NCI-H2171 treated with DMSO at 0.1 percent for 48 hours (cell line): ENCODE measurements around the gene KLK15.
"Not testable (repeated sequence)": the region's sequence is repeated elsewhere in the genome, so short reads cannot be mapped to it uniquely, and the experiment has no call there.

Experiments used
- DNase-seq: peaks from one replicate; lab custom pipeline; 2025; lab: John Stamatoyannopoulos, UW

The KLK15 gene

DNA sequence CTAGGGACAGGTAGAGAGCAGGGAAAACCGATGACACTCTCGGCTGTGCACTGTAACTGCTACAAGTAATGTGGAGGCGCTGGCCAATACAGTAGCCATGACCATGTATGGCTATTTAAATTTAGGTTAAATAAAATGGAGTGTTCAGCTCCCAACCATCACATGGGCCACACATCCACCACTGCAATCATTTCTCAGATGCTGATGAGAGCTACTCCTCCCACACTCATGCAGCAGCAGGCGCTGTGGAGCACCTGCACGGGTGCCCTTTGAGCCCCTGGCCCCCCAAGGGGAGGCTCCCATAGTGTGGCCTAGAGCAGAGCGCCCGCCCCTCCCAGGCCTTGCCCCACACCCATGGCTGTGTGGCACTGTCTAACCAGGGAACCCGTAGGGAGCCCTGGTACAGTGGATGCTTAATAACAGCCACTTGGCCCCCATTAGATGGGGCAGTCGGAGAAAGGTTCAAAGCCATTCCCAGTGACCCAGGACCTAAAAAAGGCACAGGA, 37.2 kb downstream of the KLK15 start:
- DNase-seq = peak; percentile 35

GRCh38 chr19:50795664-50796073, 37.7 kb downstream of the KLK15 start:
- peak; percentile 35 for DNase-seq

DNA sequence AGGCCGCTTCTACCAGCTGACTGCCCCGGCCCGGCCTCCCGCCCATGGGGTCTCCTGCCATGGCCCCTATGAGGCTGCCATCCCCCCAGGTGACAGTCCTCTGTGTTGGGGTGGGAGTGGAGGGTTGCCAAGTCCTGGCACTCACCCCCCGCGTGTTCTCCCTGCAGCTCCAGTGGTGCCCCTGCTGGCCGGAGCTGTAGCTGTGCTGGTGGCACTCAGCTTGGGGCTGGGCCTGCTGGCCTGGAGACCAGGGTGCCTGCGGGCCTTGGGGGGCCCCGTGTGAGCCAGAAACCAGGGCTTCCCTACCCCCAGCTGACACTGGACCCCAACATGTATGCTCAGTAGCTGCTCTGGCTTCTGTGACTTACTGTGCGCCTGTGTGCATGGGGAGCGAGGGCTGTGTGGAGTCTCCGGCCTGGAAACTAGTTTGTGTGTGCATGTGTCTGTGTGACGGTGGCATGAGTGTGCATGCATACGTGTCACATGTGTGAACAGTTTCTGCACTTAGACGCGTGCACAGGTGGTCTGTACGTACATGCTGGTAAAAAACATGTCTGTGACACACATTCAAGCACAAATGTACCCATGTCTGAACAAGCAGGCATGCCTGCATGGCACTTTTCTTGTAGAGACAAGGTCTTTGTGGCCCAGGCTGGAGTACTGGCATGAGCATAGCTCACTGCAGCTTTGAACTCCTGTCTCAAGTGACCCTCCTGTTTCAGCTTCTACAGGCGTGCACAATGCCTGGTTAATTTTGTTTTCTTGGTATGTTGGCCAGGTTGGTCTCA, 38.3 kb downstream of the KLK15 start:
- peak; percentile 68 for DNase-seq

DNA sequence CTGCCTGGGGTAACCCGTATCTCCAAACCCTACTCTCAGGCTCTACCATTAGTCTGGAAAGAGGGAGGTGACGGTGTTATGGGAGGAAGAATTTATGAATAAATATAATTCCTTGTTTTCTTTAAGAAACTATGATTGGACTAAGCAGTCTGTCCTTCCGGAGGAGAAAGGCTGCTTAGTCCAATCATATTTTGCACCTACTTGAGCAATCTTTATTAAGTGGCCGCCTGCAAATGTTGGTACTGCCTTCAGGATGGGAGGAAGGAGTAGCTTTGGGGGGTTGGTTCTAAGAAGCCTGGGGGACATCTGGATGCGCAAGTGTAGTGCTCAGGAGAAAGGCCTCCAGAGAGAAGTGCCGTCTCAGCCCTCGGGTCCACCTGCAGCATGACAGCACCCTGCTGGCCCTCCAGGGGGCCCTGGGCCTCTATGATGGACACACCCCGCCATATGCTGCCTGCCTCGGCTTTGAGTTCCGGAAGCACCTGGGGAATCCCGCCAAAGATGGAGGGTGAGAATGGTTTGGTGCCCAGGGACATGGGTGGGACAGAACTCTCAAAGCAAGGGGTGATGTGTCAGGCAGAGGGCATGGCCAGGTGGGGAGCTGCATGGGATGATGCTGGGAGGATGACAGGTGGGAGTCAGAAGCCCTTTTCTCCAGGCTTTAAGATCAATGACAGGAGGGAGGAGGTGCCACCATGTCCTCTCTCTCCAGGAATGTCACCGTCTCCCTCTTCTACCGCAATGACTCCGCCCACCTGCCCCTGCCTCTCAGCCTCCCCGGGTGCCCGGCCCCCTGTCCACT, 39.1 kb downstream of the KLK15 start:
- DNase-seq = peak; percentile 85

DNA sequence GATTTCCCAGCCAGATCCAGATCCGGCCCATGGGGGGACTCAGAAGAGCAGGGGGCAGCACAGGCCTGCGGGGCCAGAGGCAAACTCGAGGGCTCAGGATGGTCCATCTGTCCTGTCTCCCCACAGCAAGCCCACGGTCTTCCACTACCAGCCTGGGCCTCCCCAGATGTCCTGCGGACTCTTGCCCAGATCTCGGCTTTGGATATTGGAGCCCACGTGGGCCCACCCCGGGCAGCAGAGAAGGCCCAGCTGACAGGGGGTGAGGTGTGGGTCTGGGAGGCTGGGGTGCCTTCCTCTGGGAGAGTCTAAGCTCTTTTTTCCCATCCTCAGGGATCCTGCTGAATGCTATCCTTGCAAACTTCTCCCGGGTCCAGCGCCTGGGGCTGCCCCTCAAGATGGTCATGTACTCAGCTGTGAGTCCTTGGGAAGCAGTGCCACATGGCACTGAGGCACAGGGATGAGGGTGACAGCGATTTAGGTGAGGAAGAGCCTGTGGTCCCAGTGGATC, 39.8 kb downstream of the KLK15 start:
- DNase-seq = peak; percentile 44

GRCh38 chr19:50792272-50793250, 40.8 kb downstream of the KLK15 start:
- no peak for DNase-seq

GRCh38 chr19:50791594-50792271, 41.6 kb downstream of the KLK15 start:
- DNase-seq = no peak

DNA sequence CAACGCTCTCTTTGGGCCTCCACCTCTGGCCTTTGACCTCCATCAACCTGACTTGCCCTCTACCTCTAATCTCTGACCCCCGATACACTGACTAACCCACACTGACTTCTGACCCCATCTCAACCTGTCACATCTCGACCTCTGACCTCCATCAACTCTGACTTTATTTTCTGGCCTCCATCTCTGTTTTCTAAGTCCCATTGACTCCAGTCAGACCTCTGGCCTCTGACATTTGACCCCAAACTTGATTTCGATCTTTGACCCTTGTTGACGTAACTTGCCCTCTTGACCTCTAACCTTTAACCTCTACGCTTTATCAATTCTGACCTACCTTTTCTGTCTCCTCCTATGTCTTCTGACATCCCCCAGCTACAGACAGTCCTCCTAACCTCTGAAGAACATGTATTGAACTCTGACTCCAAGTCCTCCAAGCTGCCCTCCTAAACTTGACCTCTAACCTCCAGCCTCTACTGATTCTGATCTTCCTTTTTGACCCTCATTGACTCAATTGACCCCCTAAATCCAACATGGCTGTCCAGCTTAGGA, 42.4 kb downstream of the KLK15 start:
- no peak for DNase-seq

- no peak for DNase-seq
Observed at GRCh38 chr19:50790396-50790795, 43.0 kb downstream of the KLK15 start, which contains the start of gene ACP4. ACP4 (plus strand) TSS chr19:50790415; CDS start chr19:50790415, 0 bp downstream.

DNA sequence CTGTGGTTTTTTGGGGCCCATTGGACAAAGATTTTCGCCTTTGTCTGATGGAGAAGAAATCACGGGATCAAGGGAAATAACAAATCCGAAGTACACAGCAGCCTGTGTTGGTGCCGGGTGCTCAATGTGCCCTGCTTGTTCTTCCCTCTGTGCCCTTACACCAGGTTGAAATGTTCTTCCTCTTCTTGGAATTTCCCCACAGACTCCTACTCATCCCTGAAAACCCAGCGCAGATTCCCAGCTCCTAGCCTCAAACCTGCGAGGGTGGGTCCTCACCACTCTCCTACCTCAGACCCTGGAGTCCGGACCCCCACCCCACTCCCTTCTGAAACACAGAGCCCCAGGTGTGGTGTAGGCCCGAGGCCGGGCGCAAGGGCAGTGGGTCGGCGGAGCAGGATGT, 48.0 kb downstream of the KLK15 start:
- DNase-seq = no peak

DNA sequence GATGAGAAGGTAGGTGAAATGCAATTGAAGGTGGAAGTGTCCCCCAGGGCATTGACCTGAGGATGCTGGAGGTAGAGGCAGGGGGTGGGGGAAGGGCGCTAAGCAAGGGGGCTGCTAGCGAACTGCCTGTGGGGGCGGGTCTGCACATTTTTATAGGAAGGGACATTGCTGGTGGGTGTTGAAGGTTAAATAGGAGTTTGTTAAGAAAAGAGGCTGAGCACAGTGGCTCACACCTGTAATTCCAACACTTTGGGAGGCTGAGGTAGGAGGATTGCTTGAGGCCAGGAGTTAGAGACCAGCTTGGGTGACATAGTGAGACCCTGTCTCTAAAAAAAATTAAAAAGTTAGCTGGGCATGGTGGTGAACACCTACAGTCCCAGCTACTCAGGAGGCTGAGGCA, 48.7 kb downstream of the KLK15 start:
- no peak for DNase-seq

DNA sequence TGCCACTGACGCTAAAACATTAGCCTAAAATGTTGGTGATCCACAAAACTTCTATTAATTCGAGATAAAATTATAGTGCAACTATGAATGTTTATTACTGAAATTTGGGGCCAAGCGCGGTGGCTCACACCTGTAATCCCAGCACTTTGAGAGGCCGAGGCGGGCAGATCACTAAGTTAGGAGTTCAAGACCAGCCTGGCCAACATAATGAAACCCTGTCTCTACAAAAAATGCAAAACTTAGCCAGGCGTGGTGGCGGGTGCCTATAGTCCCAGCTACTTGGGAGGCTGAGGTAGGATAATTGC, 49.6 kb downstream of the KLK15 start:
- not testable (repeated sequence) for DNase-seq

- DNase-seq = no peak
Observed at GRCh38 chr19:50780753-50781435, 52.5 kb downstream of the KLK15 start.

DNA sequence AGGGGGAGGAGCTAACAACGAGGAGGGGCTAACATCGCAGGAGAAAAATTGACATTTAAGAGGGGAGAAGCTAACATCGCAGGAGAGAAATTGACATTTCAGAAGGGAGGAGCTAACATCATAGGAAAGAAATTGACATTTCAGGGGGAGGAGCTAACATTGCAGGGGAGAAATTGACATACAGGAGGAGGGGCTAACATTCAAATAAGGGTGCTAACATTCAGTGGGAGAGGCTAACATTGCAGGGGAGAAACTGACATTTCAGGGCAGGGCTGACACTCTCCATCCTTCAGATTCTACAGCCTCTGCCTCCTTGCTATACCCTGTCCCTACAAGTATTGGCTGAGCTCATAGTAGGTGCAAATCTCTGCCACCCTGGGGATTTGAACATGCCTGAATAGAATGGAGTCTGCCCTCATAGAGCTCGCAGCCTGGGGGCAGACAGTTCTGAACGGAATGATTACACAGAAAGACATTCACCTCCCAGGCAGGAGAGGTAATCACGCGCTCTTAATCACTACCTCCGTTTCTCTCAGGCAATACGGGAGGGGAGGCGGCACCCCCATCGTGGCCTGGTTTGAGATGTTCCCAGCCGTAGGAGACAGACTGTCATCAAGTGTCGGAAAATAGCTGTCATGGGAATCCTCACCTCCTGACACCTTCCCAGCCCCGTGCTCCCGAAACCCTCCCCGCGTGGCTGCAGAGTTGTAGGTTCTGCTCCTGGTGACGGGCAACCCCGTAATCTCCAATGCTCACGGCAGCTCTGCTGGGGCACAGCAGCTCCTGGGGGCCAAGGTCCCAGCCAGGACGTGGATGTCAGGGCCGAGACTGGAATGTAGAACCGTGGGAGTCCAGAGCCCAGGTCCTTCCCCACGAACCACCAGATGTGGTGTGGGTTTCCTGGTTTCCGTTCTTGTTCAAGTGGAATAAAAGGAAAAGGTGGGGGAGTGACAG, 53.6 kb downstream of the KLK15 start:
- DNase-seq = no peak

DNA sequence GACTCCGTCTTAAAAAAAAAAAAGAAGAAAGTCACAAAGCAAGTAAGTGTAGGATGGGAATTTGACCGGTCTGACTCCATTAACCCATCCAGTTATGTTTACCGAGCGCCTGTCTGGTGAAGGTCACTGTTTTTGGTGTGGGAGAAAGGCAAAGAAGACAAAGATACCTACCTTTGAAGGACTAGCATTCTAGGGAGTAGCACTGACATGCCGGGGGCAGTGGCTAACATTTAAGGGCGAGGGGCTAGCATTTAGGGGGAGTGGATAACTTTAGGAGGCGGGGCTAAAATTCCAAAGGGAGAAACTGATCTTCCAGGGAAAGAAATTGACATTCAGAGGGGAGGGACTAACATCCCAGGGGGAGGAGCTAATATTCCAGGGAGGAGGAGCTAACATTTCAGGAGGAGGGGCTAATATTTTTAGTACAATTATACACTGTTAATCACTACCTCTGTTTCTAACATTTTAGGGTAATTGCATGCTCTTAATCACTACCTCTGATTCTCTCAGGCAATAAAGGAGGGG, 54.4 kb downstream of the KLK15 start:
- no peak for DNase-seq

DNA sequence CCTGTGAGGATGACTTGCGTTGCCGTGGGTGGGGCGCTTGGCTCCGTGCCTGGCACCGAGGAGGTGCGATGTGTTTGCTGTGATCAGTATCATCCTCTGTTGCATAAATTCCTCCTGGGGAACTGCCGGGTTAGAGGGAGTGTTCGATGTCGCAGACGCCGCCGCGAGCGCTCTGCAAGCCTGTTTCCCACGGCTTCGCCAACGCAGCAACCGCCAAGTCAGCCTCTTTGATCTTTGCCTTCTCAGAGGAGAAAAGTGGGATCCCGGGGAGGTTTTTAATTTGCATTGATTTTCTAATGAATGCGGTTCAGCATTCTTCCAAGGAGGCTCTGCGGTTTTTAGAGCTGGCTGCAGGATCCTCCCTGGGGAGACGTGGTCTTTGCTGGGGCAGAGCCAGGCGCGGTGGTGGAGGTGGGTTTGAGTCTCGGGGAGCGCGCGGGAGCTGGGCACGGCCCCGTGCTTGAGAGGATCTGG, 55.5 kb downstream of the KLK15 start:
- DNase-seq = no peak

- no peak for DNase-seq
Observed at GRCh38 chr19:50777261-50777660, 56.1 kb downstream of the KLK15 start.

- DNase-seq = no peak
Observed at GRCh38 chr19:50776131-50776530, 57.2 kb downstream of the KLK15 start.
